SU-DHL-6 (cell line): ENCODE results near the gene SH3GL2.

Experiments used
- H2AFZ ChIP-seq: fragments of 200-600 bp; sonication (generic); 2 replicates; pipeline ENCODE4 v1.6.1; 2014; ENCODE audit warnings: low read depth, mild to moderate bottlenecking, moderate library complexity, mixed read lengths, antibody characterized with exemption, low read length; ENCODE audit not compliant: severe bottlenecking
- H3F3A ChIP-seq: fragments of 200-600 bp; shearing (Covaris generic); 2 replicates; pipeline ENCODE4 v1.6.0; 2016; ENCODE audit warnings: antibody characterized with exemption, mild to moderate bottlenecking; ENCODE audit not compliant: insufficient read depth
- H3K27ac ChIP-seq: fragments of 200-600 bp; sonication (generic); 2 replicates; pipeline ENCODE4 v1.5.1; 2016; ENCODE audit warnings: low read depth, mild to moderate bottlenecking, low read length, moderate library complexity, mixed read lengths
- H3K27me3 ChIP-seq: fragments of 200-600 bp; sonication (generic), shearing (Covaris generic); 2 replicates; pipeline ENCODE4 v1.6.0; 2014; ENCODE audit warnings: mild to moderate bottlenecking, low read length
- H3K36me3 ChIP-seq: fragments of 200-600 bp; sonication (generic); 2 replicates; pipeline ENCODE4 v1.6.1; 2014; ENCODE audit warnings: mild to moderate bottlenecking, low read length, mixed read lengths
- H3K4me2 ChIP-seq: fragments of 300-600, 200-600 bp; shearing (Covaris generic), sonication (generic); 2 replicates; pipeline ENCODE4 v1.6.0; 2014; ENCODE audit warnings: low read length, low read depth, mild to moderate bottlenecking; ENCODE audit not compliant: poor library complexity, severe bottlenecking
- H3K4me3 ChIP-seq: fragments of 200-600 bp; sonication (generic); 2 replicates; pipeline ENCODE4 v1.5.1; 2014; ENCODE audit warnings: antibody characterized with exemption, low read length, mild to moderate bottlenecking, mixed read lengths; ENCODE audit not compliant: insufficient read depth, poor library complexity, severe bottlenecking
- H3K79me2 ChIP-seq: fragments of 200-600 bp; sonication (generic); 2 replicates; pipeline ENCODE4 v1.6.1; 2014; ENCODE audit warnings: mild to moderate bottlenecking, low read length, moderate library complexity; ENCODE audit not compliant: insufficient read depth
- H3K9ac ChIP-seq: fragments of 200-600 bp; sonication (generic); 2 replicates; pipeline ENCODE4 v1.7.0; 2014; ENCODE audit warnings: mild to moderate bottlenecking, low read length
- H3K9me2 ChIP-seq: fragments of 200-600 bp; sonication (generic); replicated peaks from 2 replicates; pipeline ENCODE4 v1.6.1; 2014; ENCODE audit warnings: low read length; ENCODE audit not compliant: insufficient read depth
- H3K9me3 ChIP-seq: fragments of 200-600 bp; sonication (generic); 2 replicates; pipeline ENCODE4 v1.6.1; 2014; ENCODE audit warnings: low read length, mixed read lengths; ENCODE audit not compliant: insufficient read depth
- H4K20me1 ChIP-seq: fragments of 200-600 bp; sonication (generic); 2 replicates; pipeline ENCODE4 v1.6.1; 2014; ENCODE audit warnings: low read depth, mild to moderate bottlenecking, antibody characterized with exemption, low read length, moderate library complexity, mixed read lengths
- EZH2phosphoT487 ChIP-seq: fragments of 200-600 bp; sonication (generic), shearing (Covaris generic); conservative IDR thresholded peaks from 2 replicates; pipeline ENCODE4 v1.6.1; 2018; ENCODE audit warnings: mild to moderate bottlenecking, antibody characterized with exemption, low read length, moderate library complexity, mixed read lengths
- TF ChIP-seq, protein P1 (sequence below): fragments of 200-600 bp; sonication (generic); IDR thresholded peaks from one replicate; pipeline ENCODE4 v1.5.1; 2017; ENCODE audit warnings: antibody characterized with exemption, mild to moderate bottlenecking, low read length, moderate library complexity; ENCODE audit not compliant: insufficient read depth, poor library complexity, severe bottlenecking

Gene SH3GL2

DNA sequence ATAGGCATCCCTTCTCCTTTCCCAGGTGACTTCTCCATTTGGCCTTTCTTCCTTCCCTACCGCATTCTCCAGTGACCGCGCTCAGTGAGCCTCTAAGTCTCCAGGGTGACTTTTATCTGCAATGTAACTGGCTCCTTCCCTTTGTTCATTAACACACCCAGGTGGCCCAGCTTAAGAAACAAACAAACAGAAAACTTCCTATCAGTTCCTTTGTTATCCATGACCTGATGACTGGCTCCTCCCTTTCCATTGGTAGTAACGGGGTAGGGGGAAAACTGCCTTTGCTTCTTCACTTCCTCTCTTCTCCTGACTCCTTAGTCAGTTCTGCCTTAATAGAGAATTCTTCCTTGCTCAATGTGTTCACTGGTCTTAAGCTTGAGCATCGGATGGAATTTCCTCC lies 7.0 kb upstream of the SH3GL2 start:
- H3F3A ChIP-seq, result no peaks in the 10 kb centered on the region
- H3K9ac ChIP-seq, result no peak overlapping the region
- no peaks in the 10 kb centered on the region for H3K9me2 ChIP-seq
- H3K36me3 ChIP-seq, result no peaks in the 10 kb centered on the region
- no peaks in the 10 kb centered on the region for H3K27me3 ChIP-seq
- H3K9me3 ChIP-seq, result no peaks in the 10 kb centered on the region
- H4K20me1 ChIP-seq, result no peaks in the 10 kb centered on the region
- H2AFZ ChIP-seq, result no peak overlapping the region
- no peaks in the 10 kb centered on the region for H3K79me2 ChIP-seq
- H3K4me2 ChIP-seq, result no peak overlapping the region
- no peak overlapping the region for H3K27ac ChIP-seq
- TF ChIP-seq, protein P1, sequence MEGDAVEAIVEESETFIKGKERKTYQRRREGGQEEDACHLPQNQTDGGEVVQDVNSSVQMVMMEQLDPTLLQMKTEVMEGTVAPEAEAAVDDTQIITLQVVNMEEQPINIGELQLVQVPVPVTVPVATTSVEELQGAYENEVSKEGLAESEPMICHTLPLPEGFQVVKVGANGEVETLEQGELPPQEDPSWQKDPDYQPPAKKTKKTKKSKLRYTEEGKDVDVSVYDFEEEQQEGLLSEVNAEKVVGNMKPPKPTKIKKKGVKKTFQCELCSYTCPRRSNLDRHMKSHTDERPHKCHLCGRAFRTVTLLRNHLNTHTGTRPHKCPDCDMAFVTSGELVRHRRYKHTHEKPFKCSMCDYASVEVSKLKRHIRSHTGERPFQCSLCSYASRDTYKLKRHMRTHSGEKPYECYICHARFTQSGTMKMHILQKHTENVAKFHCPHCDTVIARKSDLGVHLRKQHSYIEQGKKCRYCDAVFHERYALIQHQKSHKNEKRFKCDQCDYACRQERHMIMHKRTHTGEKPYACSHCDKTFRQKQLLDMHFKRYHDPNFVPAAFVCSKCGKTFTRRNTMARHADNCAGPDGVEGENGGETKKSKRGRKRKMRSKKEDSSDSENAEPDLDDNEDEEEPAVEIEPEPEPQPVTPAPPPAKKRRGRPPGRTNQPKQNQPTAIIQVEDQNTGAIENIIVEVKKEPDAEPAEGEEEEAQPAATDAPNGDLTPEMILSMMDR, result no peak
- TF ChIP-seq EZH2phosphoT487, result no peak
- H3K4me3 ChIP-seq, result no peak overlapping the region

DNA sequence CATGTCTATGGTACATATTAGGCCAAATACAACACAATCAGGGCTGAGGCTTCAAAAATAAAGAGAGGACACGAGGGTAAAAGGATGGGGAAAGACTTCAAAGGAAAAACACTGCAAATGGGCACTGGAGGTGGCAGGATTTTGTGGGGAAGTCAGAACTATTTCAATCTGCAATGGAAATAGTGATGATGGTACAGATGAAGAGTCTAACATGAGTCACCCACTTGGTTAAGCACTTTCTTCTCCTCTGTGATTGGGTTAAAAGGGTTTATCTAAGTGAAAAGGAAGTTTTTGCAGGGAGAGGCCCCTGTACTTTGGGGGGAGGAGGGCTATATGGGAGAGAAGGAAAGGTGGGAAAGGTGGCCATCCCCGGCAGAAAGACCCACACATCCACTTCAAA lies 4.5 kb upstream of the SH3GL2 start:
- TF ChIP-seq EZH2phosphoT487, result no peak
- TF ChIP-seq, protein P1, result no peak
- Histone ChIP-seq H4K20me1 (no peaks in the 10 kb centered on the region), H3K36me3 (no peaks in the 10 kb centered on the region), H3K79me2 (no peaks in the 10 kb centered on the region), H3K4me2 (no peak overlapping the region), H3K9me2 (no peaks in the 10 kb centered on the region), H3K27me3 (no peaks in the 10 kb centered on the region), H3K9ac (no peak overlapping the region), H3K4me3 (no peak overlapping the region), H3K27ac (no peak overlapping the region), H3F3A (no peaks in the 10 kb centered on the region), H2AFZ (no peak overlapping the region), H3K9me3 (no peaks in the 10 kb centered on the region)

DNA sequence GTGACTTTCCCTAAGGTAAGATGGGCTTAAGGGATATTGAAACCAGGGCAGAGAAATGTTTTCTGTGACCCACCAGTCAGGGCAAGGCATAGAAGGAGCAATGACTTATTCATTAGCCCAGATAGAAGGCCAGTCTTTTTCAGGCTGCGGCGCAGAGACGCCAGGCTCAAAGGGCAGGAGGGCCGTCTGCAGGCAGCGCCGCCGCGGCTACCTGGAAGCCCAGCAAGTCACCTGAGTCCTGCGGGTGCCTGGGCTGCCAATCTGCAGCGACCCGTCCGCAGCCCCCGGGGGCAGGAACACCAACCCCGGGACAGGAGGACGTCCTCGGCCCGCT lies 322 bp upstream of the SH3GL2 start:
- H3K9me2 ChIP-seq, result no peaks in the 10 kb centered on the region
- no peak overlapping the region for H3K27ac ChIP-seq
- no peaks in the 10 kb centered on the region for H3F3A ChIP-seq
- H3K79me2 ChIP-seq, result no peaks in the 10 kb centered on the region
- H3K4me3 ChIP-seq, result no peak overlapping the region
- no peaks in the 10 kb centered on the region for H4K20me1 ChIP-seq
- no peak for TF ChIP-seq EZH2phosphoT487
- TF ChIP-seq, protein P1, result no peak
- no peaks in the 10 kb centered on the region for H3K27me3 ChIP-seq
- no peaks in the 10 kb centered on the region for H3K36me3 ChIP-seq
- no peaks in the 10 kb centered on the region for H3K9me3 ChIP-seq
- no peak overlapping the region for H3K9ac ChIP-seq
- no peak overlapping the region for H2AFZ ChIP-seq
- H3K4me2 ChIP-seq, result no peak overlapping the region

DNA sequence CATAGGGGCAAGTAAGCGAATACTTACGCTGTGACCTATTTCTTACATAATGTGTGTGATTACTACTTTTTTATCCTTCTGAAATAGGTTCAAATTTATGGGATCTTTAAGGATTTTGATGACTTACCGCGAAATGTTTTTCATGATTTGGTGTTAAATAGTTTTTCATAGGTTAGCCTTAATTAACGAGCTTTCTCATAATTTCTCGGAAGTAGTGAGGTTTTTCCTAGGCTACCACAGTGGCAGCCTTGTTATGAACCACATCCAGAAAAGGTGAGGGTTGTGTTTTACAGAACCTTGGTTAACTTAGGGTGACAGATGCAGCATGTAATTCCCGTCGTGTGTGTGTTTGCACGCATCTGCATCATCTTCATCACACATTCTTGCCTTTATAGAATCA lies 1.3 kb downstream of the SH3GL2 start:
- TF ChIP-seq EZH2phosphoT487, result no peak
- TF ChIP-seq, protein P1, result no peak
- Histone ChIP-seq H3K36me3 (no peaks in the 10 kb centered on the region), H2AFZ (no peak overlapping the region), H3F3A (no peaks in the 10 kb centered on the region), H3K79me2 (no peaks in the 10 kb centered on the region), H4K20me1 (no peaks in the 10 kb centered on the region), H3K4me3 (no peak overlapping the region), H3K9ac (no peak overlapping the region), H3K27me3 (no peaks in the 10 kb centered on the region), H3K27ac (no peak overlapping the region), H3K9me2 (no peaks in the 10 kb centered on the region), H3K4me2 (no peak overlapping the region), H3K9me3 (no peaks in the 10 kb centered on the region)
